Endodermal cell (in vitro differentiated cells): ENCODE measurements around the gene OPRL1. TPM values are rescaled to one million over a fixed set of nuclear protein-coding genes. Genes with fewer than 3 reads are reported as not detected.

Source experiments
- DNase-seq: peaks from one replicate; pipeline ENCODE4 v3.0.0-alpha.2; 2017
- H3K27ac ChIP-seq: 2 replicates; pipeline ENCODE4 v1.5.1; 2013; ENCODE audit warnings: mild to moderate bottlenecking, low read depth, low read length, moderate library complexity
- H3K27me3 ChIP-seq: 2 replicates; pipeline ENCODE4 v1.6.1; 2013; ENCODE audit warnings: mild to moderate bottlenecking, low read length, moderate library complexity; ENCODE audit not compliant: insufficient read depth, control insufficient read depth, poor library complexity, severe bottlenecking
- H3K36me3 ChIP-seq: 2 replicates; pipeline ENCODE4 v1.7.0; 2013; ENCODE audit warnings: mild to moderate bottlenecking, low read length, moderate library complexity; ENCODE audit not compliant: control insufficient read depth, insufficient read depth
- H3K4me1 ChIP-seq: one replicate; pipeline ENCODE4 v1.7.0; 2013; ENCODE audit warnings: low read length; ENCODE audit not compliant: control insufficient read depth, insufficient read depth
- H3K4me3 ChIP-seq: 2 replicates; pipeline ENCODE4 v1.5.1; 2013; ENCODE audit warnings: mild to moderate bottlenecking, low read length, moderate library complexity
- H3K9ac ChIP-seq: 2 replicates; pipeline ENCODE4 v1.6.1; 2013; ENCODE audit warnings: mild to moderate bottlenecking, low read length, moderate library complexity; ENCODE audit not compliant: poor library complexity, severe bottlenecking; ENCODE audit errors: extremely low read depth
- H3K9me3 ChIP-seq: 2 replicates; pipeline ENCODE4 v1.6.1; 2013; ENCODE audit warnings: mild to moderate bottlenecking, low read length, moderate library complexity; ENCODE audit not compliant: control insufficient read depth
- H3K27ac Mint-ChIP-seq: 2 replicates; pipeline ENCODE4 v1.8.0; 2020; ENCODE audit warnings: mixed read lengths
- H3K27me3 Mint-ChIP-seq: 2 replicates; pipeline ENCODE4 v1.8.0; 2021; ENCODE audit warnings: mild to moderate bottlenecking, mixed read lengths; ENCODE audit not compliant: insufficient read depth
- H3K36me3 Mint-ChIP-seq: 2 replicates; pipeline ENCODE4 v1.8.0; 2020; ENCODE audit warnings: low read depth, mixed read lengths
- H3K4me1 Mint-ChIP-seq: 2 replicates; pipeline ENCODE4 v1.8.0; 2020; ENCODE audit warnings: mixed read lengths
- H3K4me3 Mint-ChIP-seq: 2 replicates; pipeline ENCODE4 v1.8.0; 2020; ENCODE audit warnings: mild to moderate bottlenecking, moderate library complexity, mixed read lengths
- H3K9me3 Mint-ChIP-seq: 2 replicates; pipeline ENCODE4 v1.8.0; 2020; ENCODE audit warnings: mild to moderate bottlenecking, mixed read lengths
- WGBS, 2 experiments: methylation state at CpG; one replicate each; pipeline versions ENCODE4 v1.1.5 to v1.1.7; 2013; ENCODE audit warnings: missing lambda C conversion rate in 2 of 2, mixed read lengths in 1 of 2; ENCODE audit not compliant: insufficient coverage in 1 of 2, insufficient read length in 1 of 2; 5-methylcytosine and 5-hydroxymethylcytosine counted together
- total RNA-seq, 2 donors: library from RNA; stranded (reverse); fragmentation: NEBNext Ultra II Directional in 1 of 2; extraction: Animal tissue kit (Norgen Biotek cat#: 25700) in 1 of 2; gene quantifications; 2 replicates in 1 of 2; 3 replicates in 1 of 2; pipeline ENCODE4 v1.2.1, GENCODE V29; 2021
- TF ChIP-seq, protein P1 (sequence below): fragments of 200-600 bp; sonication (generic); conservative IDR thresholded peaks from 2 replicates; pipeline ENCODE4 v1.5.0; 2021; ENCODE audit warnings: antibody characterized with exemption, mild to moderate bottlenecking

Gene OPRL1
- total RNA-seq, 2 donors from 2014 or later = 4.1 to 5.5 TPM

DNA sequence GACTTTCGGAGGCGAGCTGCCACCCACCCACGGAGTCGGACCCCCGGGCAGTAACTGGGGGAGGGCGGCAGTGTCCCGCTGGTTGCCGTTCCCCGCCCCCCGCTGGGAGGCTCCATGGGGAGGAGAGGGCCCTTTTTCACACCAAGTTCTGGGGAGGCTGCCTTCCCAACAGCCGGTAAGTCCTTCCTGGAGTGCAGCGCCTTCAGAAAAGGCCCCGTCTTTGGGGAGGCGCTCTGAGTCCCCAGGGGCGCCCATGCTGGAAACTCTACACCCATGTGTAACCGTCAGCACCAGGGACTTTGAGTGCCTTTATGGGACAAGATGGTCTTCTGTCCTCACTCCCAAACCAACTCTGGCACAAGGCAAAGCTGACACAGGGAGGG is 30.0 kb upstream of the OPRL1 start:
- H3K9me3 Mint-ChIP-seq = no peaks in the 10 kb centered on the region
- DNase-seq = no peak
- Histone ChIP-seq H3K9ac (no peak overlapping the region), H3K4me1 (peaks cover 26% of the 10 kb centered on the region), H3K27ac (no peak overlapping the region), H3K36me3 (no peaks in the 10 kb centered on the region), H3K4me3 (no peak overlapping the region), H3K9me3 (no peaks in the 10 kb centered on the region), H3K27me3 (peaks cover 22% of the 10 kb centered on the region)
- WGBS, 2 experiments = 50 to 89% methylated on average over 3 to 16 of the region's 16 CpGs
- peak overlapping the region; percentile 42 for H3K4me3 Mint-ChIP-seq
- no peak overlapping the region for H3K27ac Mint-ChIP-seq
- TF ChIP-seq, protein P1, sequence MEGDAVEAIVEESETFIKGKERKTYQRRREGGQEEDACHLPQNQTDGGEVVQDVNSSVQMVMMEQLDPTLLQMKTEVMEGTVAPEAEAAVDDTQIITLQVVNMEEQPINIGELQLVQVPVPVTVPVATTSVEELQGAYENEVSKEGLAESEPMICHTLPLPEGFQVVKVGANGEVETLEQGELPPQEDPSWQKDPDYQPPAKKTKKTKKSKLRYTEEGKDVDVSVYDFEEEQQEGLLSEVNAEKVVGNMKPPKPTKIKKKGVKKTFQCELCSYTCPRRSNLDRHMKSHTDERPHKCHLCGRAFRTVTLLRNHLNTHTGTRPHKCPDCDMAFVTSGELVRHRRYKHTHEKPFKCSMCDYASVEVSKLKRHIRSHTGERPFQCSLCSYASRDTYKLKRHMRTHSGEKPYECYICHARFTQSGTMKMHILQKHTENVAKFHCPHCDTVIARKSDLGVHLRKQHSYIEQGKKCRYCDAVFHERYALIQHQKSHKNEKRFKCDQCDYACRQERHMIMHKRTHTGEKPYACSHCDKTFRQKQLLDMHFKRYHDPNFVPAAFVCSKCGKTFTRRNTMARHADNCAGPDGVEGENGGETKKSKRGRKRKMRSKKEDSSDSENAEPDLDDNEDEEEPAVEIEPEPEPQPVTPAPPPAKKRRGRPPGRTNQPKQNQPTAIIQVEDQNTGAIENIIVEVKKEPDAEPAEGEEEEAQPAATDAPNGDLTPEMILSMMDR = no peak
- peaks cover 26% of the 10 kb centered on the region for H3K4me1 Mint-ChIP-seq
- H3K27me3 Mint-ChIP-seq = peaks cover 46% of the 10 kb centered on the region
- no peaks in the 10 kb centered on the region for H3K36me3 Mint-ChIP-seq

DNA sequence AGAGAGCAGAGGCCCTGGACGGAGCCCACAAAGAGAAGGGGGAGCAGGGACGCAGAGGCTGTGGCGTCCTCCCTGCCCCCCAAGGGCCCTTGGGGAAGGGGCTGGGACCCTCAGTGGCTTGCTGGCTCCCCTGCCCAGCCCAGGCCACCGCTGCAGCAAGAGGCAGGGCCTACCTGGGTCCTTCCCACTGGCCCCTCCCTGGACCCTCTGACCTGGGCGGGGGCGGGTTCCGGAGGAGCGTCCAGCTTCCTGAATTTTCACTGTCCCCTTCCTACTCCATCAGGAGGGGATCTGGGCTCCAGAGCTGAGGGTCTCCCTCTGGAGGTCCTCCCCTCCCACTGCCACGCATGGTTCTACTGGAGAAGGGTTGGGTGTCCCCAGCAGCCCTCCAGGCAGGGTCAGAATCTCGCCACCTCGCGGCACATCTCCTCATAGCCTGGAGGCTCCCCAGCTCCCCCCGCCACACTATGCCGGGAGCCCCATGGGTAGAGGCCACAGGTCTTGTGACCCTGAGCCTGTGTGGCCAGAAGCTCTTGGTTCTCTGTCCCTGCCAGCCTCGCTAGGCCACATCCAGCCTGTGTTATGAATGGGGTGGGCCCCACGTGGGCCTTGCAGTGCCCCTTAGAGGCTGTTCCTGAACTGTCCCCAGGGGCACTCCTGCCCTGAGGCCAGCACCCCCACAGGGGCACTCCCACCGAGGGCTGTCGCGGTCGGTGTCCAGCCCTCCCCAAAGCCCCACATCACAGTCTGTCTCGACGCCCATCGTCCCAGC is 29.4 kb upstream of the OPRL1 start:
- no peak overlapping the region for H3K9ac ChIP-seq
- no peaks in the 10 kb centered on the region for H3K9me3 ChIP-seq
- H3K4me3 ChIP-seq = no peak overlapping the region
- Mint-ChIP-seq H3K27ac (no peak overlapping the region), H3K4me3 (no peak overlapping the region), H3K9me3 (no peaks in the 10 kb centered on the region), H3K36me3 (no peaks in the 10 kb centered on the region), H3K27me3 (peaks cover 44% of the 10 kb centered on the region), H3K4me1 (peaks cover 24% of the 10 kb centered on the region)
- H3K27ac ChIP-seq = no peak overlapping the region
- WGBS, 2 experiments = 89 to 92% methylated on average over 15 to 23 of the region's 23 CpGs
- DNase-seq = peak; percentile 73
- H3K36me3 ChIP-seq = no peaks in the 10 kb centered on the region
- H3K4me1 ChIP-seq = peaks cover 21% of the 10 kb centered on the region
- peaks cover 22% of the 10 kb centered on the region for H3K27me3 ChIP-seq
- TF ChIP-seq, protein P1 = no peak

DNA sequence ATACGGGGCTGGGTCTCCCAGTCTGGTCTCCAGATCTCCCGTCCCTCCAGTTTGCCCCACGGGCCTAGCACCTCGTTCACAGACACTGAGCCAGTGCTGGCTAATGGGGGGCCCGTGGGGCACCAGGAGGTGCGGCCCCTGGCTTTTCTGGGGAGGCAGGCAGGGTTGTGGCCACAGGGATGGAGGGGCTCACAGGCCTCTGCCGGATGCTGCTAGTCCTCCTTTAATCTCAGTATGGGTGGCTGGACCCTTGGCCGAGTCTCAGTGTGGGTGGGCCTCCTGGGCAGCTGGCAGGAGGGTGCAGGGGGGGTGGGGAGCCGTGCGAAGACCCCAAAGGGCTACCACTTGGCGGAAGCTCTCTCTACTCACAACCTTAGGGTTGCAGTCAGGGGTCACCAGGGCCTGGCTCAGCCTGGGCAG is 28.8 kb upstream of the OPRL1 start:
- 93 to 97% methylated on average over 9 to 11 of the region's 11 CpGs for WGBS, 2 experiments
- Mint-ChIP-seq H3K36me3 (no peaks in the 10 kb centered on the region), H3K9me3 (no peaks in the 10 kb centered on the region), H3K27ac (no peak overlapping the region), H3K27me3 (peaks cover 39% of the 10 kb centered on the region), H3K4me3 (no peak overlapping the region), H3K4me1 (peaks cover 18% of the 10 kb centered on the region)
- no peak for DNase-seq
- peaks cover 22% of the 10 kb centered on the region for H3K27me3 ChIP-seq
- no peaks in the 10 kb centered on the region for H3K36me3 ChIP-seq
- H3K27ac ChIP-seq = no peak overlapping the region
- no peaks in the 10 kb centered on the region for H3K9me3 ChIP-seq
- TF ChIP-seq, protein P1 = no peak
- H3K4me3 ChIP-seq = no peak overlapping the region
- no peak overlapping the region for H3K9ac ChIP-seq
- H3K4me1 ChIP-seq = peaks cover 20% of the 10 kb centered on the region
